WTC11 (cell line): Measurements from ENCODE around the gene LENG8.

Source experiments
- FOXK1 ChIP-seq: sonication (generic); formaldehyde crosslinking; IDR thresholded peaks from 2 replicates; pipeline ENCODE4 v1.8.0; 2022; ENCODE audit warnings: mild to moderate bottlenecking, moderate library complexity, missing genetic modification reagents
- GABPB1 ChIP-seq: sonication (generic); formaldehyde crosslinking; IDR thresholded peaks from 2 replicates; pipeline ENCODE4 v1.8.1; 2023; ENCODE audit warnings: mild to moderate bottlenecking, missing genetic modification reagents
- KAT7 ChIP-seq: sonication (generic); formaldehyde crosslinking; IDR thresholded peaks from 2 replicates; pipeline ENCODE4 v1.8.1; 2023; ENCODE audit warnings: missing genetic modification reagents, mild to moderate bottlenecking, borderline replicate concordance
- SP1 ChIP-seq: sonication (generic); formaldehyde crosslinking; conservative IDR thresholded peaks from 2 replicates; pipeline ENCODE4 v1.8.1; 2022; ENCODE audit warnings: missing genetic modification reagents
- ZBTB21 ChIP-seq: sonication (generic); formaldehyde crosslinking; IDR thresholded peaks from 2 replicates; pipeline ENCODE4 v1.8.1; 2023; ENCODE audit warnings: mild to moderate bottlenecking, missing genetic modification reagents, borderline replicate concordance
- TF ChIP-seq, protein P1 (sequence below): sonication (generic); formaldehyde crosslinking; IDR thresholded peaks from 2 replicates; pipeline ENCODE4 v1.8.0; 2022; ENCODE audit warnings: mild to moderate bottlenecking, missing genetic modification reagents
- TF ChIP-seq, protein P2 (sequence below): fragments of 200-600 bp; IDR thresholded peaks from 2 replicates; pipeline ENCODE4 v1.8.0; 2022; ENCODE audit warnings: antibody characterized with exemption
- TF ChIP-seq, protein P3 (sequence below): sonication (generic); formaldehyde crosslinking; IDR thresholded peaks from 2 replicates; pipeline ENCODE4 v1.8.1; 2023; ENCODE audit warnings: mild to moderate bottlenecking, missing genetic modification reagents, borderline replicate concordance
- TF ChIP-seq, protein P4 (sequence below): sonication (generic); formaldehyde crosslinking; IDR thresholded peaks from 2 replicates; pipeline ENCODE4 v1.8.1; 2023; ENCODE audit warnings: mild to moderate bottlenecking, missing genetic modification reagents, moderate library complexity
- TF ChIP-seq, protein P5 (sequence below): sonication (generic); formaldehyde crosslinking; IDR thresholded peaks from 2 replicates; pipeline ENCODE4 v1.8.0; 2023; ENCODE audit warnings: missing genetic modification reagents
- TF ChIP-seq, protein P6 (sequence below): sonication (generic); formaldehyde crosslinking; conservative IDR thresholded peaks from 2 replicates; pipeline ENCODE4 v1.8.1; 2022; ENCODE audit warnings: mild to moderate bottlenecking, missing genetic modification reagents

DNA sequence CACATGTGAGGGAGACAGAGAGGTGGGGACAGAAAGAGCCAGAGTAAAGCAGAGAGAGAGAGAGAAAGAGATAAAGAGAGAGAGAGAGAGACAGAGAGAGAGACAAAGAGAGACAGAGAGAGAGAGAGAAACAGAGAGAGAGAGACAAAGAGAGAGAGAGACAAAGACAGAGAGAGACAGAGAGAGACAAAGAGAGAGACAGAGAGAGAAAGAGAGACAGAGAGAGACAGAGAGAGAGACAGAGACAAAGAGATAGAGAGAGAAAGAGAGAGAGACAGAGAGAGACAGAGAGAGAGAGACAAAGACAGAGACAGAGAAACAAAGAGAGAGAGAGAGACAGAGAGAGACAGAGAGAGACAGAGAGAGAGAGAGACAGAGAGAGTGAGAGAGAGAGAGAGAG, 38.0 kb upstream of the LENG8 start:
- TF ChIP-seq, protein P1, sequence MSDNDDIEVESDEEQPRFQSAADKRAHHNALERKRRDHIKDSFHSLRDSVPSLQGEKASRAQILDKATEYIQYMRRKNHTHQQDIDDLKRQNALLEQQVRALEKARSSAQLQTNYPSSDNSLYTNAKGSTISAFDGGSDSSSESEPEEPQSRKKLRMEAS (CRISPR knock-in tag): no peak
- TF ChIP-seq, protein P2, sequence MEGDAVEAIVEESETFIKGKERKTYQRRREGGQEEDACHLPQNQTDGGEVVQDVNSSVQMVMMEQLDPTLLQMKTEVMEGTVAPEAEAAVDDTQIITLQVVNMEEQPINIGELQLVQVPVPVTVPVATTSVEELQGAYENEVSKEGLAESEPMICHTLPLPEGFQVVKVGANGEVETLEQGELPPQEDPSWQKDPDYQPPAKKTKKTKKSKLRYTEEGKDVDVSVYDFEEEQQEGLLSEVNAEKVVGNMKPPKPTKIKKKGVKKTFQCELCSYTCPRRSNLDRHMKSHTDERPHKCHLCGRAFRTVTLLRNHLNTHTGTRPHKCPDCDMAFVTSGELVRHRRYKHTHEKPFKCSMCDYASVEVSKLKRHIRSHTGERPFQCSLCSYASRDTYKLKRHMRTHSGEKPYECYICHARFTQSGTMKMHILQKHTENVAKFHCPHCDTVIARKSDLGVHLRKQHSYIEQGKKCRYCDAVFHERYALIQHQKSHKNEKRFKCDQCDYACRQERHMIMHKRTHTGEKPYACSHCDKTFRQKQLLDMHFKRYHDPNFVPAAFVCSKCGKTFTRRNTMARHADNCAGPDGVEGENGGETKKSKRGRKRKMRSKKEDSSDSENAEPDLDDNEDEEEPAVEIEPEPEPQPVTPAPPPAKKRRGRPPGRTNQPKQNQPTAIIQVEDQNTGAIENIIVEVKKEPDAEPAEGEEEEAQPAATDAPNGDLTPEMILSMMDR: no peak
- TF ChIP-seq FOXK1: no peak
- TF ChIP-seq, protein P3, sequence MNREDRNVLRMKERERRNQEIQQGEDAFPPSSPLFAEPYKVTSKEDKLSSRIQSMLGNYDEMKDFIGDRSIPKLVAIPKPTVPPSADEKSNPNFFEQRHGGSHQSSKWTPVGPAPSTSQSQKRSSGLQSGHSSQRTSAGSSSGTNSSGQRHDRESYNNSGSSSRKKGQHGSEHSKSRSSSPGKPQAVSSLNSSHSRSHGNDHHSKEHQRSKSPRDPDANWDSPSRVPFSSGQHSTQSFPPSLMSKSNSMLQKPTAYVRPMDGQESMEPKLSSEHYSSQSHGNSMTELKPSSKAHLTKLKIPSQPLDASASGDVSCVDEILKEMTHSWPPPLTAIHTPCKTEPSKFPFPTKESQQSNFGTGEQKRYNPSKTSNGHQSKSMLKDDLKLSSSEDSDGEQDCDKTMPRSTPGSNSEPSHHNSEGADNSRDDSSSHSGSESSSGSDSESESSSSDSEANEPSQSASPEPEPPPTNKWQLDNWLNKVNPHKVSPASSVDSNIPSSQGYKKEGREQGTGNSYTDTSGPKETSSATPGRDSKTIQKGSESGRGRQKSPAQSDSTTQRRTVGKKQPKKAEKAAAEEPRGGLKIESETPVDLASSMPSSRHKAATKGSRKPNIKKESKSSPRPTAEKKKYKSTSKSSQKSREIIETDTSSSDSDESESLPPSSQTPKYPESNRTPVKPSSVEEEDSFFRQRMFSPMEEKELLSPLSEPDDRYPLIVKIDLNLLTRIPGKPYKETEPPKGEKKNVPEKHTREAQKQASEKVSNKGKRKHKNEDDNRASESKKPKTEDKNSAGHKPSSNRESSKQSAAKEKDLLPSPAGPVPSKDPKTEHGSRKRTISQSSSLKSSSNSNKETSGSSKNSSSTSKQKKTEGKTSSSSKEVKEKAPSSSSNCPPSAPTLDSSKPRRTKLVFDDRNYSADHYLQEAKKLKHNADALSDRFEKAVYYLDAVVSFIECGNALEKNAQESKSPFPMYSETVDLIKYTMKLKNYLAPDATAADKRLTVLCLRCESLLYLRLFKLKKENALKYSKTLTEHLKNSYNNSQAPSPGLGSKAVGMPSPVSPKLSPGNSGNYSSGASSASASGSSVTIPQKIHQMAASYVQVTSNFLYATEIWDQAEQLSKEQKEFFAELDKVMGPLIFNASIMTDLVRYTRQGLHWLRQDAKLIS: no peak
- no peak for TF ChIP-seq ZBTB21
- TF ChIP-seq GABPB1 (CRISPR knock-in tag): no peak
- TF ChIP-seq, protein P4, sequence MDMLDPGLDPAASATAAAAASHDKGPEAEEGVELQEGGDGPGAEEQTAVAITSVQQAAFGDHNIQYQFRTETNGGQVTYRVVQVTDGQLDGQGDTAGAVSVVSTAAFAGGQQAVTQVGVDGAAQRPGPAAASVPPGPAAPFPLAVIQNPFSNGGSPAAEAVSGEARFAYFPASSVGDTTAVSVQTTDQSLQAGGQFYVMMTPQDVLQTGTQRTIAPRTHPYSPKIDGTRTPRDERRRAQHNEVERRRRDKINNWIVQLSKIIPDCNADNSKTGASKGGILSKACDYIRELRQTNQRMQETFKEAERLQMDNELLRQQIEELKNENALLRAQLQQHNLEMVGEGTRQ (CRISPR knock-in tag): no peak
- TF ChIP-seq, protein P5, sequence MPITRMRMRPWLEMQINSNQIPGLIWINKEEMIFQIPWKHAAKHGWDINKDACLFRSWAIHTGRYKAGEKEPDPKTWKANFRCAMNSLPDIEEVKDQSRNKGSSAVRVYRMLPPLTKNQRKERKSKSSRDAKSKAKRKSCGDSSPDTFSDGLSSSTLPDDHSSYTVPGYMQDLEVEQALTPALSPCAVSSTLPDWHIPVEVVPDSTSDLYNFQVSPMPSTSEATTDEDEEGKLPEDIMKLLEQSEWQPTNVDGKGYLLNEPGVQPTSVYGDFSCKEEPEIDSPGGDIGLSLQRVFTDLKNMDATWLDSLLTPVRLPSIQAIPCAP (CRISPR knock-in tag): no peak
- TF ChIP-seq SP1 (CRISPR knock-in tag): no peak
- TF ChIP-seq, protein P6, sequence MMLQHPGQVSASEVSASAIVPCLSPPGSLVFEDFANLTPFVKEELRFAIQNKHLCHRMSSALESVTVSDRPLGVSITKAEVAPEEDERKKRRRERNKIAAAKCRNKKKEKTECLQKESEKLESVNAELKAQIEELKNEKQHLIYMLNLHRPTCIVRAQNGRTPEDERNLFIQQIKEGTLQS (CRISPR knock-in tag): no peak
- TF ChIP-seq KAT7 (CRISPR knock-in tag): no peak
